IMR-90 (cell line): ENCODE measurements around the gene RGL1. TPM values are rescaled to one million over a fixed set of nuclear protein-coding genes. Genes with fewer than 3 reads are reported as not detected.

Experiments used
- ATAC-seq: fragments of 200-7000 bp; cut with Tn5 transposase; 2 replicates; pipeline ENCODE4 v1.9.1; 2020; ENCODE audit warnings: low read depth, mild to moderate bottlenecking, moderate library complexity
- BruUV-seq: library from RNA; stranded (reverse); fragments of 400-500 nt; replicated peaks from 2 replicates; lab custom pipeline; 2021; lab: Mats Ljungman, UMichigan
- CTCF ChIA-PET: fragments of 300-600 bp; formaldehyde crosslinking; extraction: SDS; loops from one replicate; lab custom pipeline; 2021; ENCODE audit warnings: antibody characterized with exemption; lab: Yijun Ruan, JAX
- POLR2A ChIA-PET: fragments of 300-600 bp; sonication (Branson Sonifier 250); formaldehyde crosslinking; loops from one replicate; lab custom pipeline; 2022; ENCODE audit warnings: antibody characterized with exemption; ENCODE audit not compliant: unreplicated experiment; lab: Charles Lee
- DNase-seq: peaks from one replicate; pipeline ENCODE4 v3.0.0; 2013
- H2AFZ ChIP-seq: replicated peaks from 2 replicates; pipeline ENCODE3; 2013; ENCODE audit warnings: low read length, mild to moderate bottlenecking; ENCODE audit not compliant: poor library complexity
- H2AK5ac ChIP-seq: 2 replicates; pipeline ENCODE4 v1.6.1; 2013; ENCODE audit warnings: low read depth, low read length, inconsistent platforms
- H2AK9ac ChIP-seq: replicated peaks from 2 replicates; pipeline ENCODE3; 2013; ENCODE audit warnings: mild to moderate bottlenecking, low read depth, low read length, moderate library complexity; ENCODE audit not compliant: poor library complexity
- H2BK120ac ChIP-seq: 2 replicates; pipeline ENCODE4 v1.6.1; 2013; ENCODE audit warnings: low read depth, low read length, inconsistent platforms
- H2BK15ac ChIP-seq: 3 replicates; pipeline ENCODE4 v1.6.1; 2013; ENCODE audit warnings: low read depth, low read length, inconsistent platforms
- H2BK20ac ChIP-seq: 2 replicates; pipeline ENCODE4 v1.6.1; 2013; ENCODE audit warnings: low read depth, mild to moderate bottlenecking, inconsistent platforms, low read length, moderate library complexity
- H2BK5ac ChIP-seq: 2 replicates; pipeline ENCODE4 v1.6.1; 2013; ENCODE audit warnings: mild to moderate bottlenecking, low read depth, low read length, inconsistent platforms; ENCODE audit not compliant: poor library complexity, severe bottlenecking
- H3K14ac ChIP-seq: replicated peaks from 2 replicates; pipeline ENCODE4 v1.6.1; 2013; ENCODE audit warnings: low read depth, low read length, inconsistent platforms
- H3K18ac ChIP-seq: 2 replicates; pipeline ENCODE4 v1.6.1; 2013; ENCODE audit warnings: low read depth, low read length, control low read depth
- H3K23ac ChIP-seq: 2 replicates; pipeline ENCODE4 v1.6.1; 2013; ENCODE audit warnings: low read depth, low read length, inconsistent platforms
- H3K27ac ChIP-seq: 2 replicates; pipeline ENCODE4 v1.5.1; 2013; ENCODE audit warnings: mild to moderate bottlenecking, control low read depth, low read length; ENCODE audit not compliant: insufficient read depth
- H3K27me3 ChIP-seq: 2 replicates; pipeline ENCODE4 v1.6.1; 2013; ENCODE audit warnings: low read length; ENCODE audit not compliant: control insufficient read depth, insufficient read depth
- H3K36me3 ChIP-seq: 2 replicates; pipeline ENCODE4 v1.6.1; 2013; ENCODE audit warnings: low read length, mixed read lengths; ENCODE audit not compliant: control insufficient read depth, insufficient read depth
- H3K4ac ChIP-seq: 2 replicates; pipeline ENCODE4 v1.6.1; 2013; ENCODE audit warnings: low read depth, low read length, inconsistent platforms
- H3K4me1 ChIP-seq: 2 replicates; pipeline ENCODE4 v1.6.1; 2013; ENCODE audit warnings: low read length, mixed read lengths; ENCODE audit not compliant: control insufficient read depth, insufficient read depth
- H3K4me2 ChIP-seq: 2 replicates; pipeline ENCODE4 v1.6.1; 2013; ENCODE audit warnings: low read depth, mild to moderate bottlenecking, control low read depth, low read length, moderate library complexity
- H3K4me3 ChIP-seq: 2 replicates; pipeline ENCODE4 v1.5.1; 2013; ENCODE audit warnings: low read depth, mild to moderate bottlenecking, control low read depth, low read length, moderate library complexity; ENCODE audit not compliant: insufficient read depth
- H3K56ac ChIP-seq: 2 replicates; pipeline ENCODE4 v1.6.1; 2013; ENCODE audit warnings: low read length, inconsistent platforms; ENCODE audit not compliant: insufficient read depth; ENCODE audit errors: extremely low read depth
- H3K79me1 ChIP-seq, 2 experiments: 2 replicates each; pipeline ENCODE4 v1.6.1; 2013; ENCODE audit warnings: low read length in 2 of 2, inconsistent platforms in 1 of 2, low read depth in 1 of 2
- H3K9ac ChIP-seq: 2 replicates; pipeline ENCODE4 v1.6.1; 2013; ENCODE audit warnings: low read depth, low read length, control low read depth
- H3K9me1 ChIP-seq: 2 replicates; pipeline ENCODE4 v1.6.1; 2013; ENCODE audit warnings: low read length, inconsistent platforms; ENCODE audit not compliant: insufficient read depth
- H3K9me3 ChIP-seq: 2 replicates; pipeline ENCODE4 v1.6.1; 2013; ENCODE audit warnings: low read length; ENCODE audit not compliant: control insufficient read depth, insufficient read depth
- H4K20me1 ChIP-seq: 2 replicates; pipeline ENCODE4 v1.6.1; 2013; ENCODE audit warnings: low read length, inconsistent platforms; ENCODE audit not compliant: insufficient read depth
- H4K5ac ChIP-seq: 2 replicates; pipeline ENCODE4 v1.6.1; 2013; ENCODE audit warnings: mild to moderate bottlenecking, low read depth, low read length, control low read depth
- H4K8ac ChIP-seq, 2 experiments: 2 replicates each; pipeline ENCODE4 v1.6.1; 2013; ENCODE audit warnings: low read depth in 2 of 2, low read length in 2 of 2, control low read depth in 1 of 2, inconsistent platforms in 1 of 2
- H4K91ac ChIP-seq: 2 replicates; pipeline ENCODE4 v1.6.1; 2013; ENCODE audit warnings: low read depth, low read length, inconsistent platforms; ENCODE audit not compliant: insufficient read depth
- BHLHE40 ChIP-seq: fragments of 150-350 bp; IDR thresholded peaks from 2 replicates; pipeline ENCODE4 v1.6.1; 2016; ENCODE audit warnings: mild to moderate bottlenecking, low read depth, low read length
- CEBPB ChIP-seq: IDR thresholded peaks from 2 replicates; pipeline ENCODE4 v1.6.1; 2012; ENCODE audit warnings: low read depth, low read length, improper control_type of control experiment
- CHD1 ChIP-seq: IDR thresholded peaks from 2 replicates; pipeline ENCODE4 v1.6.1; 2012; ENCODE audit warnings: low read depth, low read length, improper control_type of control experiment
- FOS ChIP-seq: fragments of 150-350 bp; IDR thresholded peaks from 2 replicates; pipeline ENCODE4 v1.6.1; 2016; ENCODE audit warnings: low read depth, low read length
- MAFK ChIP-seq: IDR thresholded peaks from 2 replicates; pipeline ENCODE4 v1.6.1; 2012; ENCODE audit warnings: low read depth, low read length, improper control_type of control experiment
- MXI1 ChIP-seq: IDR thresholded peaks from 2 replicates; pipeline ENCODE4 v1.6.1; 2012; ENCODE audit warnings: low read depth, mild to moderate bottlenecking, low read length, moderate library complexity, borderline replicate concordance
- NFE2L2 ChIP-seq: fragments of 150-350 bp; IDR thresholded peaks from 2 replicates; pipeline ENCODE4 v1.6.1; 2016; ENCODE audit warnings: low read depth, mild to moderate bottlenecking, low read length
- POLR2A ChIP-seq: IDR thresholded peaks from 2 replicates; pipeline ENCODE4 v1.6.1; 2012; ENCODE audit warnings: mild to moderate bottlenecking, low read depth, low read length
- RFX5 ChIP-seq: IDR thresholded peaks from 2 replicates; pipeline ENCODE4 v1.8.0; 2012; ENCODE audit warnings: low read depth, mild to moderate bottlenecking, low read length, moderate library complexity
- WGBS, 2 experiments: methylation state at CpG; one replicate each; pipeline versions ENCODE4 v1.1.5 to v1.1.7; 2013; ENCODE audit warnings: missing lambda C conversion rate in 2 of 2; ENCODE audit not compliant: insufficient read length in 1 of 2; ENCODE audit errors: extremely low coverage in 2 of 2; 5-methylcytosine and 5-hydroxymethylcytosine counted together
- dilution Hi-C: fragments of 300-500 bp; cut with HindIII; formaldehyde crosslinking; loops from one replicate; pipeline ENCODE4 v1.14.3; 2018; ENCODE audit warnings: low sequenced_read_pairs; ENCODE audit not compliant: unreplicated experiment
- in situ Hi-C: fragments of 300-500 bp; cut with MboI; formaldehyde crosslinking; loops from 3 replicates; pipeline ENCODE4 v1.14.3; 2019; ENCODE audit warnings: low sequenced_read_pairs, inconsistent platforms, mixed read lengths
- intact Hi-C: fragments of 100-400 bp; cut with micrococcal nuclease; formaldehyde crosslinking; loops from 2 replicates; pipeline ENCODE4 v1.10.0; 2022
- polyA plus RNA-seq, 3 experiments: library from polyadenylated mRNA; depleted of rRNA; stranded (reverse); fragments of >200 nt; gene quantifications; 2 replicates each; pipeline ENCODE4 v1.2.3, GENCODE V29; 2012; ENCODE audit warnings: low replicate concordance in 1 of 3
- total RNA-seq: library from RNA; depleted of rRNA; stranded (reverse); fragments of >200 nt; gene quantifications from 2 replicates; pipeline ENCODE4 v1.2.3, GENCODE V29; 2012
- TF ChIP-seq, protein P1 (sequence below): fragments of 150-350 bp; IDR thresholded peaks from 2 replicates; pipeline ENCODE4 v1.6.1; 2016; ENCODE audit warnings: low read depth, mild to moderate bottlenecking, low read length, moderate library complexity, borderline replicate concordance
- TF ChIP-seq, protein P2 (sequence below): conservative IDR thresholded peaks from 2 replicates; pipeline ENCODE4 v1.5.1; 2012; ENCODE audit warnings: mild to moderate bottlenecking, low read depth, low read length, improper control_type of control experiment
- TF ChIP-seq, protein P3 (sequence below): fragments of 150-350 bp; IDR thresholded peaks from 2 replicates; pipeline ENCODE4 v1.6.1; 2017; ENCODE audit warnings: mild to moderate bottlenecking, antibody characterized with exemption, low read length, low read depth

The RGL1 gene
- total and polyA plus RNA-seq, 2 of the 4 experiments (the other 2 are of a cell fraction) = 4.7 to 7.5 TPM

DNA sequence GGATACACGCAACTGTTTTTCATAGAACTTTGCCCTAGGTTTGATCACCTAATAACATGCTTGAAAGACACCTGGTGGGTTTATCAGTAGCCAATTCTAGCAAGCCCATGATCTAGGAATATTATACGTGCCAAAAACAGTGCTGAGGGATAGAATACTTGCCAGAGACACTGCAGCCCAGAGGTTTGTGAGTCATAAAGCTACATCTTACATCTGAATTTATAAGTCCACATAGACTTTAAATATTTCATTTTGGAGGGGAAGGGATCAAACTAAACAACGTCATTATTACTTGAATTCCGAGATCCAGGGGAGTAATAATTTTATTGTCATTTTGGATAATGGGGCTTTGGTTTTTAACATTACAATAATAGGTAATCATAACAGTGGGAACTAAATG, 31.7 kb downstream of the RGL1 start:
- no peak overlapping the region for H3K4me3 ChIP-seq
- H3K23ac ChIP-seq = no peak overlapping the region
- no peak overlapping the region for H2BK5ac ChIP-seq
- H3K79me1 ChIP-seq = peaks cover 0 to 17% of the 10 kb centered on the region in 2 experiments; a peak in 2 of 4 replicates
- H2BK20ac ChIP-seq = no peak overlapping the region
- no TSS peak for BruUV-seq
- ATAC-seq (no peak), DNase-seq (no peak)
- 100% methylated on average over 1 of the region's 4 CpGs; no CpG with 5 or more reads in 1 of the 2 experiments for WGBS, 2 experiments
- no peak overlapping the region for H3K18ac ChIP-seq
- no peak overlapping the region for H3K9ac ChIP-seq
- POLR2A ChIA-PET = no interaction called here
- H2AK9ac ChIP-seq = no peak overlapping the region
- H2AFZ ChIP-seq = no peak overlapping the region
- no peak overlapping the region for H2BK120ac ChIP-seq
- H4K8ac ChIP-seq = no peak overlapping the region
- intact Hi-C loops = no loop called here
- peaks cover 7% of the 10 kb centered on the region for H3K9me1 ChIP-seq
- in situ Hi-C loops = no loop called here
- no peaks in the 10 kb centered on the region for H3K36me3 ChIP-seq
- TF ChIP-seq MXI1 (no peak), CHD1 (no peak), RFX5 (no peak), BHLHE40 (no peak), NFE2L2 (no peak), CEBPB (no peak), POLR2A (no peak), FOS (no peak), MAFK (no peak)
- TF ChIP-seq, protein P1, sequence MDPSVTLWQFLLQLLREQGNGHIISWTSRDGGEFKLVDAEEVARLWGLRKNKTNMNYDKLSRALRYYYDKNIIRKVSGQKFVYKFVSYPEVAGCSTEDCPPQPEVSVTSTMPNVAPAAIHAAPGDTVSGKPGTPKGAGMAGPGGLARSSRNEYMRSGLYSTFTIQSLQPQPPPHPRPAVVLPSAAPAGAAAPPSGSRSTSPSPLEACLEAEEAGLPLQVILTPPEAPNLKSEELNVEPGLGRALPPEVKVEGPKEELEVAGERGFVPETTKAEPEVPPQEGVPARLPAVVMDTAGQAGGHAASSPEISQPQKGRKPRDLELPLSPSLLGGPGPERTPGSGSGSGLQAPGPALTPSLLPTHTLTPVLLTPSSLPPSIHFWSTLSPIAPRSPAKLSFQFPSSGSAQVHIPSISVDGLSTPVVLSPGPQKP = no peak
- TF ChIP-seq, protein P2, sequence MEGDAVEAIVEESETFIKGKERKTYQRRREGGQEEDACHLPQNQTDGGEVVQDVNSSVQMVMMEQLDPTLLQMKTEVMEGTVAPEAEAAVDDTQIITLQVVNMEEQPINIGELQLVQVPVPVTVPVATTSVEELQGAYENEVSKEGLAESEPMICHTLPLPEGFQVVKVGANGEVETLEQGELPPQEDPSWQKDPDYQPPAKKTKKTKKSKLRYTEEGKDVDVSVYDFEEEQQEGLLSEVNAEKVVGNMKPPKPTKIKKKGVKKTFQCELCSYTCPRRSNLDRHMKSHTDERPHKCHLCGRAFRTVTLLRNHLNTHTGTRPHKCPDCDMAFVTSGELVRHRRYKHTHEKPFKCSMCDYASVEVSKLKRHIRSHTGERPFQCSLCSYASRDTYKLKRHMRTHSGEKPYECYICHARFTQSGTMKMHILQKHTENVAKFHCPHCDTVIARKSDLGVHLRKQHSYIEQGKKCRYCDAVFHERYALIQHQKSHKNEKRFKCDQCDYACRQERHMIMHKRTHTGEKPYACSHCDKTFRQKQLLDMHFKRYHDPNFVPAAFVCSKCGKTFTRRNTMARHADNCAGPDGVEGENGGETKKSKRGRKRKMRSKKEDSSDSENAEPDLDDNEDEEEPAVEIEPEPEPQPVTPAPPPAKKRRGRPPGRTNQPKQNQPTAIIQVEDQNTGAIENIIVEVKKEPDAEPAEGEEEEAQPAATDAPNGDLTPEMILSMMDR = no peak
- TF ChIP-seq, protein P3, sequence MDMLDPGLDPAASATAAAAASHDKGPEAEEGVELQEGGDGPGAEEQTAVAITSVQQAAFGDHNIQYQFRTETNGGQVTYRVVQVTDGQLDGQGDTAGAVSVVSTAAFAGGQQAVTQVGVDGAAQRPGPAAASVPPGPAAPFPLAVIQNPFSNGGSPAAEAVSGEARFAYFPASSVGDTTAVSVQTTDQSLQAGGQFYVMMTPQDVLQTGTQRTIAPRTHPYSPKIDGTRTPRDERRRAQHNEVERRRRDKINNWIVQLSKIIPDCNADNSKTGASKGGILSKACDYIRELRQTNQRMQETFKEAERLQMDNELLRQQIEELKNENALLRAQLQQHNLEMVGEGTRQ = no peak
- no peaks in the 10 kb centered on the region for H4K20me1 ChIP-seq
- H3K4ac ChIP-seq = no peak overlapping the region
- no peak overlapping the region for H2BK15ac ChIP-seq
- H4K91ac ChIP-seq = no peak overlapping the region
- no peaks in the 10 kb centered on the region for H3K27me3 ChIP-seq
- dilution Hi-C loops = no loop called here
- H3K56ac ChIP-seq = no peak overlapping the region
- H3K4me2 ChIP-seq = no peak overlapping the region
- no peak overlapping the region for H3K27ac ChIP-seq
- no peak overlapping the region for H4K5ac ChIP-seq
- CTCF ChIA-PET = interaction anchor here (0.5 kb wide), 1 partner anchor 68 kb away, joined by 4 read pairs; no protein-coding TSS in a partner anchor
- H2AK5ac ChIP-seq = no peak overlapping the region
- H3K4me1 ChIP-seq = peaks cover 4% of the 10 kb centered on the region; the same call in 1 of the 2 replicates
- no peaks in the 10 kb centered on the region for H3K9me3 ChIP-seq
- no peak overlapping the region for H3K14ac ChIP-seq
